Spleen (tissue), 7 donors: Measurements from ENCODE around the gene SHISA6.

ENCODE experiments used
- POLR2A ChIP-seq, 3 donors: fragments of 450-650 bp; IDR thresholded peaks; one replicate each; pipeline ENCODE4 v1.5.1; 2017; ENCODE audit warnings: antibody characterized with exemption in 3 of 3, mild to moderate bottlenecking in 1 of 3
- POLR2AphosphoS5 ChIP-seq, 3 donors: sonication (generic); formaldehyde crosslinking; IDR thresholded peaks; one replicate each; pipeline ENCODE4 v1.5.1; 2017; ENCODE audit warnings: antibody characterized with exemption in 3 of 3
- TF ChIP-seq, protein P1 (sequence below), 11 experiments: fragments of 200-600 bp in 7 of 11; fragments of 450-650 bp in 4 of 11; sonication (generic) in 4 of 11; IDR thresholded peaks in 8 of 11; conservative IDR thresholded peaks in 3 of 11; 1 replicate in 7 of 11; 2 replicates in 4 of 11; pipeline versions ENCODE4 v1.4.0 to v1.8.0; 2016 to 2021; ENCODE audit warnings: antibody characterized with exemption in 11 of 11, inconsistent platforms in 4 of 11, mild to moderate bottlenecking in 1 of 11
- donor health status: DM: no; HTN: no; CAD: no; lungs with moderate emphysema.
- donor health status: DM: no; HTN: no; CAD: no.
- donor health status: DM: no; HTN: no; CAD: no.

DNA sequence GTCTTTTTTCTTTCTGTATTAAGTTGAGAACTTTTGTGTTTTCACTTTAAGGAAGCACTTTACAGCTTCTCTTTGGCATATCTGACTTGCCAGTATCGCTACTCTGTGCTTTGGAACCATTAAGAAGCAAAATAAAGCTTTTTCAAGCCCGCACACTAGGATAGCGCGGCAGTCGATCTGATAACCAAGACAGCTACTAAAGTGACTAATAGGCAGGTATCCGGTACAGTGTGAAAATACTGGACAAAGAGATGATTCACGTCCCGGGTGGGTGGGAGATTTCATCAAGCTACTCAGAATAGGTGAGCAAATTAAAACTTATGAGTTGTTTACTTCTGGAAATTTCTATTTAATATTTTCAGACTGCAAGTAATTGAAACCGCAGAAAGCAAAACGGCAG, 53.8 kb downstream of the SHISA6 start:
- no peak for TF ChIP-seq POLR2A (IDR thresholded peaks at IDR 0.05)
- TF ChIP-seq, protein P1, sequence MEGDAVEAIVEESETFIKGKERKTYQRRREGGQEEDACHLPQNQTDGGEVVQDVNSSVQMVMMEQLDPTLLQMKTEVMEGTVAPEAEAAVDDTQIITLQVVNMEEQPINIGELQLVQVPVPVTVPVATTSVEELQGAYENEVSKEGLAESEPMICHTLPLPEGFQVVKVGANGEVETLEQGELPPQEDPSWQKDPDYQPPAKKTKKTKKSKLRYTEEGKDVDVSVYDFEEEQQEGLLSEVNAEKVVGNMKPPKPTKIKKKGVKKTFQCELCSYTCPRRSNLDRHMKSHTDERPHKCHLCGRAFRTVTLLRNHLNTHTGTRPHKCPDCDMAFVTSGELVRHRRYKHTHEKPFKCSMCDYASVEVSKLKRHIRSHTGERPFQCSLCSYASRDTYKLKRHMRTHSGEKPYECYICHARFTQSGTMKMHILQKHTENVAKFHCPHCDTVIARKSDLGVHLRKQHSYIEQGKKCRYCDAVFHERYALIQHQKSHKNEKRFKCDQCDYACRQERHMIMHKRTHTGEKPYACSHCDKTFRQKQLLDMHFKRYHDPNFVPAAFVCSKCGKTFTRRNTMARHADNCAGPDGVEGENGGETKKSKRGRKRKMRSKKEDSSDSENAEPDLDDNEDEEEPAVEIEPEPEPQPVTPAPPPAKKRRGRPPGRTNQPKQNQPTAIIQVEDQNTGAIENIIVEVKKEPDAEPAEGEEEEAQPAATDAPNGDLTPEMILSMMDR (IDR thresholded peaks at IDR 0.05 in 8 of 11, conservative IDR thresholded peaks at IDR 0.05 in 3 of 11) = no peak
- no peak for TF ChIP-seq POLR2AphosphoS5 (IDR thresholded peaks at IDR 0.05)
